Stimulated activated CD8-positive, alpha-beta memory T cell treated with anti-CD3 and anti-CD28 coated beads, Interleukin-4, amount 100 ng/mL, for 24 hours (primary cell): ENCODE data around the gene NLRX1.
"Not testable (repeated sequence)": the region's sequence is repeated elsewhere in the genome, so short reads cannot be mapped to it uniquely, and the experiment has no call there.

ENCODE experiments used
- DNase-seq: peaks from one replicate; pipeline ENCODE4 v3.0.0-alpha.2; 2020; ENCODE audit warnings: low read depth

Gene NLRX1

DNA sequence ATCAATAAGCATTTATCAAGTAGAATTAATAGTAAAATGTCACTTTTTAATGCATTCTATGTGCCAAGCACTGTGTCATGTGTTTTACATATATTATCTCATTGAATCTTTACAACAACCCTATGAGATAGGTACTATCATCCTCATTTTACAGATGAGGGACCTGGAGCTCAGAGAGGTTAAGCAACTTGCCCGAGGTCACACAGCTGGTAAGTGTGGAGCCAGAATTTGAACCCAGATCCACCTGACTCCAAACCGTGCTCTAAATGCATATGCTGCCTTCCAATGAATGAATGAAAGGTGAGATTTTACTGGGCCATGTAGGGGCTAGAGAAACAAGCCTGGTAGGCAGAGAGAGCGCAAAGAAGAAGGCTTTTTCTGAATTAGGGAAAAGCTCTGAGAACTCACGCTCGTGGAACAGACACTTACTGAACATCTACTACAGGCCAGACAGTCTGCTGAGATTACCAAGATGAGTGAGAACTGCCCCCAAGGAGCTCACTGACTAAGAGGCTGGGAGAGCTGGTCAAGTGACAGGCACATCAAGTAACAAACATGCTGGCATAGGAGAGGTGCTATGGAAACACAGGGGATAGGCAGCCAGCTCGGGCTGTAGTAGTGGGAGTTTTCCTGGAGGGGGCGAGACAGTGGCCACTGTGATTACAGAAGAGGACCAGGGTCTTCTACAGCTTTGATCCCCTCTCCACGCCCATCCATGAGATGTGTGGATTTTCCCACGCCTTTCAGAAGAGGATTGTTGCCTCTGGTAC, 15.3 kb upstream of the NLRX1 start:
- no peak for DNase-seq

DNA sequence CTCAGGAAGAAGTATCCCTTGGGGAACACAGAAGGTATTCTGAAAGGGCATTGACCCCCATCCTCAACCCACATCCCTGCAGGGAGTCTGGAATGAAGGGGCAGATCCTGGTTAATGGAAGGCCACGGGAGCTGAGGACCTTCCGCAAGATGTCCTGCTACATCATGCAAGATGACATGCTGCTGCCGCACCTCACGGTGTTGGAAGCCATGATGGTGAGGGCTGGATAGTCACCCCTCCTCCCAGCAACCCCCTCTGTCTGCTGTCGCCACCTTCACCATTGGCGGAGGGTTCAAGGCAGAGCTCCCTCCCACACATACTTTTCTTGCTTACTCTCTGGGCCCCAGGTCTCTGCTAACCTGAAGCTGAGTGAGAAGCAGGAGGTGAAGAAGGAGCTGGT, 14.3 kb upstream of the NLRX1 start:
- DNase-seq, result no peak

DNA sequence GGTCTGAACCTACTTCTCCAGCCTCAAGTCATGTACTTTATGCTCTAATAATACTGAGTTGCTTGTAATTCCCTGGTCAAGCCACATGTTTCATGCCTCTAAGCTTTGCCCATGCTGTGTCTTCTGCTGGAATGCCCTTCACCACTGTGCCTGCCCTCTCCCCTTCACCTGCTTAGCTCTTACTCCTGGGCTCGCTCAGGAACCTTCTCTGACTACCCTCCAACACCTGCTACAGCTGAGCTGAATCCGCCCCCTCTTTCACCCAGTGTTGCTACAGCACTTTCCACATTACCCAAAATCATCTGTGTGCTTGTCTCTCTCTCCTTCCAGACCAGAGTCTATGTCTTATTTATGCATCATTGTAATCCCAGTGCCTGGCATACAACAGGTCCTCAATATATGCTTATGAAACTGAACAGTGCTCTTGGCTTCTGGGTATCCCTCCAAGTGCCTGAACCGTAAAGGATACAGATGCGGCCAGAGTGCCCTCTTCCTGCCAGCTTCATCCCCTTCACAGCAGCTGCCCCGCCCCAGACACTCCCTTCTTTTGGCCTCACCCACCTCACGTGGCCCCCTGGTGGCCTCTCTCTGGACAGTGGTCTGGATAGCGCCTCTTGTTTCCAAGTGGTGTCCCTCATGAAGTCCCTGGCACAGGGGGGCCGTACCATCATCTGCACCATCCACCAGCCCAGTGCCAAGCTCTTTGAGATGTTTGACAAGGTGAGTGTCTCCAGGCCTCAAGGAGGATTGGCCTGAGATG, 12.6 kb upstream of the NLRX1 start:
- no peak for DNase-seq

DNA sequence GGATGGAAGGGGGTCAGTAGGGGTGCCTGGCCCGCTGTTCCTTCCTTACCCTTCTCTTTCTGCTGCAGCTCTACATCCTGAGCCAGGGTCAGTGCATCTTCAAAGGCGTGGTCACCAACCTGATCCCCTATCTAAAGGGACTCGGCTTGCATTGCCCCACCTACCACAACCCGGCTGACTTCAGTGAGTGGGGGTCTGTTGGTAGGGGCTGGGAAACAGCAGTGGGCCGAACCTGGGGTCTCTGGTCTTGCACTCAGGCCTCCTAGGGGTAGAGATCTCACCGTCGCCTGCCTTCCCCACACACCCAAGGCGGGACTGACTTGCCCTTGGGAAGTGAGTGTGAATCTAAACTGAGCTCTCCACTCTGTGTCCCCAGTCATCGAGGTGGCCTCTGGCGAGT, 12.0 kb upstream of the NLRX1 start:
- no peak for DNase-seq

DNA sequence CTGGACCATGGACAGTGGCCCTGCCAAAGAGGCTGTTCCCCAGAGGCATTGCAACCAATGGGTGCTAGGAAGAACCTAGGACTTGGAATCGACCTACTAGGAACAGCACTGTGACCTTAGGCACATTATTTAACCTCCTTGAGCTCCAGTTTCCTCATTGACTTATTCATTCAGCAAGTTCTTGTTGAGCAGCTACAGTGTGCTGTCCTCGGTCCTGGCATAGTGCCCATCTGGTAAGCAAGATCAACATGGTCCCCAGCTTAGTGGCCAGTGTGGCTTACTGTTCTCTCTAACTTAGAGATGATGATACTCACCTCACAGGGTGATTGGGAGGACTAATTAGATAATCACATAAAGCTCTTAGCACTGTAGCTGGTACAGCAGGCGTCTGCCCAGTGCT, 11.5 kb upstream of the NLRX1 start:
- no peak for DNase-seq

DNA sequence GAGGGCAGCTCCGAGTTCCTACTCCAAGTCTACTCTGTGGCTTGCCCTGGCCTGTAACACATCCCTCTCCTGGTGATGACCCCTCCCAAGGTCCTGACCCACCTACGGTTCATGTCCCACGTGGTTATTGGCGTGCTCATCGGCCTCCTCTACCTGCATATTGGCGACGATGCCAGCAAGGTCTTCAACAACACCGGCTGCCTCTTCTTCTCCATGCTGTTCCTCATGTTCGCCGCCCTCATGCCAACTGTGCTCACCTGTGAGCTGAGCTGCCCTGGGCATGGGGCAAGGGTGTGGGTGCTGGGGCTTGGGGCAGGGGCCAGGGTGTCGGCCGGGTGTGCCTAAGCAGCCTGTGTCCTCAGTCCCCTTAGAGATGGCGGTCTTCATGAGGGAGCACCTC, 10.1 kb upstream of the NLRX1 start:
- DNase-seq, result no peak

DNA sequence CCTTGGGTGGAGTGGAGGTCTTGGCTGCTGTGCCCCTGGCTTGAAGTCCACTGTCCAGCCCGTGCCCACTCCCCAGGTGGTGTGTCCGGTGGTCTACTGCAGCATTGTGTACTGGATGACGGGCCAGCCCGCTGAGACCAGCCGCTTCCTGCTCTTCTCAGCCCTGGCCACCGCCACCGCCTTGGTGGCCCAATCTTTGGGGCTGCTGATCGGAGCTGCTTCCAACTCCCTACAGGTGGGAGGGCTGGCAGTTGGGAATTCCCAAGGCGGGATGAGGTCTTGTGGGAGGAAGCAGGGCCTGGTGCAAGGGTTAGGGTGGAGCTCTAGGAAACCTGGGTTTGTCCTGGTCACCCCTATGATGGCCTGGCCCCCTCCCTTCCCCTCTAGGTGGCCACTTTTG, 8.4 kb upstream of the NLRX1 start:
- no peak for DNase-seq

DNA sequence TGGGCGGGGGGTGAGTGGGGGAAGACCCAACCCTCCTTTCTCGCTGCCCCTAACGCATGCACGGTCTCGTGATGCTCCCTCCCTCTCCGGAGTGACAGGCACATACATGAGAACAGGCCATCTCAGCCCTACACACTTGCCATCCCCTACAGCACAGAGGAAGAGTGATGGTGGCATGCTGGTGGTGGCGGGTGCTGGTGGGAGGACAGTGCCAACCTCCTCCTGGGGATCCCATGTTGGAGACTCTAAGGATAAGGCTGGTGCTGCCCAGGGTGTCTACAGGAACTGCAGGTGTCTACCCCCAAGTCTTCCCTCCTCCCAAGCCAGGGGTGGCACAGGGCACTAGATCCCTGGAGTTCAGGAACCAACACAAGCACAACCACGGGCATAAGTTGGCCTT, 6.7 kb upstream of the NLRX1 start:
- no peak for DNase-seq

DNA sequence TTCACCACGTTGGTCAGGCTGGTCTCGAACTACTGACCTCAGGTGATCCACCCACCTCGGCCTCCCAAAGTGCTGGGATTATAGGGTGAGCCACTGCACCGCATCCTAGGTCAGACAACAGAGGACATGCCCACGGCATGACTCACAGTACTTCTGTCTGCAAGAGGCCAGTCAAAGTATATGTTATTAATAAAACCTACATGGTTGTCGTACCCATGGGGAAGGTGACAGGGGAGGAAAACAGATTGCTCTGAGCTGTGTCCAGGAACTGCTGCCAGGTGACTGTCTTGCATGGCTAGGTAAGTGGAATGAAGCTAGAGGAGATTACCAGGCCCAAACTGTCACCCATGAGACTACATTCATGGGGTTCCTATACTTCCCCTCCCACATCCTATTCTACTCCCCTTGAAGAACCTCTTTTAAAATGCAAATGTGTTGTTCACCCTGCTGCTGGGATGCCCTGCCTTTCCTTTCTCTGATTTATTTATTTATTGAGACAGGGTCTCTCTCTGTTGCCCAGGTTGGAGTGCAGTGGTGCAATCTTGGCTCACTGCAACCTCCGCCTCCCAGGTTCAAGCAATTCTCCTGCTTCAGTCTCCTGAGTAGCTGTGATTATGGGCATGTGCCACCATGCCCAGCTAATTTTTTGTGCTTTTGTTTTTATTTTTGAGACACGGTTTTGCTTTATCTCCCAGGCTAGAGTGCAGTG, 2.0 kb upstream of the NLRX1 start:
- DNase-seq, result no peak

DNA sequence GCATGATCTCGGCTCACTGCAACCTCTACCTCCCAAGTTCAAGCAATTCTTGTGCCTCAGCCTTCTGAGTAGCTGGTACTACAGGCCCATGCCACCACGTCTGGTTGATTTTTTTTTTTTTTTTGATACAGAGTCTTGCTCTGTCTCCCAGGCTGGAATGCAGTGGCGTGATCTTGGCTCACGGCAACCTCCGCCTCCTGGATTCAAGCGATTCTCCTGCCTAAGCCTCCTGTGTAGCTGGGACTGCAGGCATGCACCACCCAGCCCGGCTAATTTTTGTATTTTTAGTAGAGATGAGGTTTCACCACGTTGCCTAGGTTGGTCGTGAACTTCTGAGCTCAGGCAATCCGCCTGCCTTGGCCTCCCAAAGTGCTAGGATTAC, 1.5 kb upstream of the NLRX1 start:
- not testable (repeated sequence) for DNase-seq

DNA sequence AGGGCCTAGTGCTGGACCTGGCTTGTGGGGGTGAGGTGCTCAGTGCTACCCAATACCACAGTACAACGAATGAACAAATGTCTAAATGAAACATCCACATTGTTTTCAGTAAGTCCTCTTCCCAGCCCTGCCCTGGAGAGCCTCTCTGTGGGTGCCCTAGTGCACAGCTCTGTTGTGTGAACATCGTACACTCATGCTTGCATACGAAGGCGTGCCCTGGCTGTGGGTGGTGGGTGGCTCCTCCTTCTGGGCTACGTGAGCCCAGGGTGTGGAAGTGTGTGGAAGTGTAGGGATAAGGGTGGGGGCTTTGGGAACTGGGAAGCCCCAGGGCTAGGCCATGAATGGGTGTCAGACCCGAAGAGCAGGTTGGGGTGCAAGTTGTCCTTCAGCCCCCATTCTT, 592 bp upstream of the NLRX1 start:
- DNase-seq, result no peak

DNA sequence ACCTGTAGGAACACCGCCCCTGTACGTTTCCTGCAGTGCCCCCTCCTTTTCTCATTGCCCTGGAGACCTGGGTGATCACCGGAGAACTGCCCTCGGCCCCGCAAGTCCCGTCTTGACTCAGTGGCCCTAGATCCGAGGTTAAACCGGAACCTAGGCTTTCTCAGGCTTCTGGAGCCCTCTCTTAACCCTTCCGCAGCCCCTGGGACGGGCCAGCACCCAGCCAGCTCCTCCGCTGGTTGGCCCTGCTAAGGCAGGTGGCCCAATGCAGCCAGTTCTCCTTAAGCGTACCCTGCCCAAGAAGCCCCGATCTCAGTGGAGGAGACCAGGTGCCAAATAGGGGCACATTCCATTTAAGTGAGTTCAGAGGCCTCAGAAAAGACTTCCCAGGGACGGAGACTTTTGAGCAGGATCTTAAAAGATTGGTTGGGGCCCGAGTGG, 776 bp downstream of the NLRX1 start:
- DNase-seq, result peak; percentile 9

DNA sequence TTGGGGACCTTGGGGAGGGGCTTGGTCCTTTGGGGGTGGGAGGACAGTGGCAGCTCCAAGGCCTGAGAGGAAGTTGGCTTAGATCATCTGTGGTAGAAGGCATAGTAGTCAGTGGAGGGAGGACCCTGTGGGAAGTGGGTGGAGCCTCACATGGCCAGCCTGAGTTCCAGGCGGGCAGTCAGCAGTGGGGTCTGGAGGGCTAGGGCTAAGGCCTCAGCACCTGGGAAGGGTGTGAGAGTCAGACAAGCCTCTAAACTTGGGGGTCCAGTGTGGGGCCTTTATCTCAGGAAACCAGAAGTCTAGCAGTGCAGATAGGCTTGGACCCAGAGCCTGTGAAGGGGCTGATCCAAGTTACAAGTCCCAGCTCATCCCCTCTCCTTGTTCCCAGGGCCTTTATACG, 4.0 kb downstream of the NLRX1 start:
- no peak for DNase-seq

DNA sequence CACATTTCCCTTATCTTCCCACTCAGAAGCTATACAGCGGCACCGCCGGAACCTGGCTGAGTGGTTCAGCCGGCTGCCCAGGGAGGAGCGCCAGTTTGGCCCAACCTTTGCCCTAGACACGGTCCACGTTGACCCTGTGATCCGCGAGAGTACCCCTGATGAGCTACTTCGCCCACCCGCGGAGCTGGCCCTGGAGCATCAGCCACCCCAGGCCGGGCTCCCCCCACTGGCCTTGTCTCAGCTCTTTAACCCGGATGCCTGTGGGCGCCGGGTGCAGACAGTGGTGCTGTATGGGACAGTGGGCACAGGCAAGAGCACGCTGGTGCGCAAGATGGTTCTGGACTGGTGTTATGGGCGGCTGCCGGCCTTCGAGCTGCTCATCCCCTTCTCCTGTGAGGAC, 4.9 kb downstream of the NLRX1 start:
- no peak for DNase-seq

DNA sequence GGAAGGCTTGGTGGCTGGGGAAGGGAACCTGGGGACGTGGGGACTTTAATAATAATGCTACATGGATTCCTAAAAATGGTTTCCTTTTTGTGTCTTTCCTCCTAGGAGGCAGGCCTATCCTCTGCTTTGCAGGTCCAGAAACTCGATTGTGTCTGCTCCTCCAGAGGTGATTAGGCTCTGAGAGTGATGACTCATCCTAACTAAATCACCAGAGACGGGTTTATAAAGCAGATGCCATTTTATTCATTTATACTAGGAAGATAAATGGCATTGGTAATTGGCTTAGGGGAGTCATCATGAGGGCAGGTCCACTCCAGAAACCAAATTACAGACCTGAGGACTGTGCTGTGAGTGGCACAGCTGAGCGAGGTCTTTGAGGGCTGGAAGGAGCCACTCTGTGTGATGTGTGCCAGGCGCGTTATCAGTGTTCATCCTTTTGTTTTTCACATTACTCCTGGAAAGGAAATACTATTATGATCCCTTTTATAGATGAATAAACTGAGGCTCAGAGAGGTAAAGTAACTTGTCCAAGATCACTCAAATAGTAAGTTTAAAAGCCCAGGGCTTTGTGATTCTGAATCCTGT, 7.1 kb downstream of the NLRX1 start:
- DNase-seq, result no peak

DNA sequence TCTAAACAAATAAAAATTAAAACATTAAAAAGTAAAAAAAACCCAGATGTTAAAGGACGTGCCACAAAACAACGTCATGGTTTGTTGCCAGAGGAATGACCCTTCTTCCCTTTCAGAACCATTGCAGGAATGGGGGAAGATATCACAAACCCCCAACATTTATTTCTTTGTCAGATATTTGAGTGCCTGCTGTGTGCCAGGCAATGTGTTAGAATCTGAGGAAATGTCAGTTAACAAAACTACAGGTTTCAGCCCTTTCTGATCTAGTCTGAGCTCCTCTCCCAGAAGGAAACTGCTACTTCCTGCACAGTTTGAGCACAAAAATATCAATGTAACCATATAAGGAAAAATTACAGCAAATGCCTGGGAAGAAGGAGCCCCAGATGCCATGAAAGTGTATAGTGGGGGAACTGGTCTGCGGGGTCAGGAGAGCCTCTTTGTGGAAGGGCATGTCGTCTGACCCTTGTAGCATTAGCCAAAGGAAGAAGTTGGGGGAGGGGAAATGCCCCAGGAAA, 9.7 kb downstream of the NLRX1 start:
- DNase-seq, result no peak

DNA sequence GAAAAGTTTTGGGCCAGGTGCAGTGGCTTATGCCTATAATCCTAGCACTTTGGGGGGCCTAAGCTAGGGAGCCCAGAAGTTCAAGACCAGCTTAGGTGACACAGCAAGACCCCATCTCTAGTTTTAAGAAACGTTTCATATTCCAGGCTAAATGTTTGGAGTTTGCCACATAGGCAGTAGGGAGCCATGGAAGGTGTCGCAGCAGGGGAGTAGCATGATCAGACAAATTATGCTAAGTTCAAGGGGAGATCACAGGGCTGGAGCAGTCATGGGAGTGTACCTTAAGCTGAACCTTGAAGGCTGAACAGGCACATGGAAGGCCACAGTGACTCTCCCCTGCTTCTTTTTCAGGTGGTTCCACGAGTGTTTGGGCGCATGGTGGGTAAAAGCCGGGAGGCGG, 10.8 kb downstream of the NLRX1 start:
- DNase-seq, result no peak

DNA sequence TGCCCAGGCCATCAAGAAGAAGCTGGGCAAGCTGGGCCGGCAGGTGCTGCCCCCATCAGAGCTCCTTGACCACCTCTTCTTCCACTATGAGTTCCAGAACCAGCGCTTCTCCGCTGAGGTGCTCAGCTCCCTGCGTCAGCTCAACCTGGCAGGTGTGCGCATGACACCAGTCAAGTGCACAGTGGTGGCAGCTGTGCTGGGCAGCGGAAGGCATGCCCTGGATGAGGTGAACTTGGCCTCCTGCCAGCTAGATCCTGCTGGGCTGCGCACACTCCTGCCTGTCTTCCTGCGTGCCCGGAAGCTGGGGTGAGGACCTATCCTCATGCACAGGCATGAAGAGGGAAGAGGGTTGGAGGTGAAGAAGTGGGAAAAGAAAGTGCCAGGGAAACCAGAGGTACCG, 11.5 kb downstream of the NLRX1 start:
- no peak for DNase-seq

DNA sequence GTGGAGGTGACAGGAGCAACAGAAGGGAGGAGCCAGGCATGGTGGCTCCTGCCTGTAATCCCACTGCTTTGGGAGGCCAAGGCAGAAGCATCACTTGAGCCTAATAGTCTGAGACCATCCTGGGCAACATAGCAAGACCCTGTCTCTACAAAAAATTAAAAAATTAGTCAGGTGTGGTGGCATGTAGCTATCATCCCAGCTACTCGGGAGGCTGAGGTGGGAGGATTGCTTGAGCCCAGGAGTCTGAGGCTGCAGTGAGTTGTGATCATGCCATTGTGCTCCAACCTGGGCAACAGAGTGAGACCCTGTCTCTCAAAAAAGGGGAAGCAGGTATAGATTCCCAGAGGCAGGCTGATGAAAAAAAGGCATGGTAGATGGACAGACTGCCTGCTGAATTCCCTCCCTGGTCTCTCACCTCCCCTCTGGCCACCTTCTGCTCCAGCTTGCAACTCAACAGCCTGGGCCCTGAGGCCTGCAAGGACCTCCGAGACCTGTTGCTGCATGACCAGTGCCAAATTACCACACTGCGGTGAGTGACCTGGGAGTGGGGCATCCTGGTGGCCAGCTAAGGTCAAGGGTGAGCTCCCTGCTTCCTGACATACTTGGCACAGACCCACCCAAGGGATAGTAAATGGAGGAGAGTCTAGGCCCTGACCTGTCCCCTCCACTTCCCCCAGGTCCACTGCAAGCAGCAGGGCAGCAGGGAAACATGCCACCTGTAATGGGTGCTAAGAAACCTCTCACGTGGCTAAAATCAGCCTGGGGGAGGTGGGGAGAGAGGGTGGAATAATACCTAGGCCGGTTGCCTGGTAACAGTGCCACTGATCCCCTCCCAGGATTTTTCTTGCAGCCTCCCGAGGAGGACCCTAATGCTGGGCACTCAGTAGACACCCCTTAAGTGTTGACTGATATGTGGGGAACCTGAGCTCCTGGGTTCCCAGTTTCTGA, 12.5 kb downstream of the NLRX1 start:
- no peak for DNase-seq

DNA sequence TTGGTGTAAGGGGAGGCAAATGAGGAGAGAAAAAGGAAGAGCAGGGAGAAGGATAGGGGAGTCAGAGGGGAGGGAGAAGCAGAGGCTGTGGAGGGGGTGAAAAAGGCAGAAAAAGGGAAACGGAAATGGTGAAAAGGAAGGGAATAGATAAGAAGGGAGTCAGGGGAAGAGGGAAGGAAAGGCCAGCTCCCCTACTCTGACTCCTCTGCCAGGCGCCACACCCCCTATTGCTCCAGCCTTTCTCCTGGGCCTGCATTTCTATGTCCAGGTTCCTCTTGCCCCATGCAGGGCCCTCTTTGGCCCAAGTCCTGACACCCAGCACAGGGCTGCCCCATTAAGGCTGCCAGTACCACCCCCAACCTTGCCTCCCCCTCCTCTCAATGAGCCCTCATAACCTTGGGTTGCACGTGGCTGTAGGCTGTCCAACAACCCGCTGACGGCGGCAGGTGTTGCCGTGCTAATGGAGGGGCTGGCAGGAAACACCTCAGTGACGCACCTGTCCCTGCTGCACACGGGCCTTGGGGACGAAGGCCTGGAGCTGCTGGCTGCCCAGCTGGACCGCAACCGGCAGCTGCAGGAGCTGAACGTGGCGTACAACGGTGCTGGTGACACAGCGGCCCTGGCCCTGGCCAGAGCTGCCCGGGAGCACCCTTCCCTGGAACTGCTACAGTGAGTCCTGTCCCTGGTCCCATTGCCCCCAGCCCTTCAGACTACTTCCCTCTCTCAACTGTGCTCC, 13.3 kb downstream of the NLRX1 start:
- DNase-seq, result no peak

DNA sequence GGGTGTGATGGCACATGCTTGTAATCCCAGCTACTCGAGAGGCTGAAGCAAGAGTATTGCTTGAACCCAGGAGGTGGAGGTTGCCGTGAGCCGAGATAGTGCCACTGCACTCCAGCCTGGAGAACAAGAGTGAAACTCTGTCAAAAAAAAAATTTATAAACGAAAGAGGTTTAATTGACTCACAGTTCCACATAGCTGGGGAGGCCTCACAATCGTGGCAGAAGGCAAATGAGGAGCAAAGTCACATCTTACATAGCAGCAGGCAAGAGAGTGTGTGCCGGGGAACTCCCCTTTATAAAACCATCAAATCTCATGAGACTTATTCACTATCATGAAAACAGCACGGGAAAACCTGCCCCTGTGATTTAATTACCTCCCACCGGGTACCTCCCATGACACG, 15.9 kb downstream of the NLRX1 start:
- not testable (repeated sequence) for DNase-seq
